ENCODE data around the gene NR3C2.

DNA sequence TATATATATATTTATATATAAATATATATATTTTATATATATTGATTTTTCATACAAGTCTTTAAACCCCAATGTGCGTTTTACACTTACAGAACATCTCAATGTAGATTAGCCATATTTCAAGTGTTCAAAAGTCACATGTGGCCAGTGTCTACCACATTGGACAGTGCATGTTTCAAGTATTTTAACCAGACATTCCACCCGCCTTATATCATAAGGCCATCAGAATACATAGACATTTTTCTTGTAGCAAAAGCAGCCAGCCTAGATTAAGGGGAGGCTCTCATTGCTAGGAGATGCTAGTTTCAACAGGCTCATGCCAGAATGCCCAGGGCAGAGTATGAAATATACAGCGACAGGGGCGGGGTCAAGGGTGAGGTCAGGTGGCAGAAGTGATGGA is 202.0 kb downstream of the NR3C2 start:
- no peak for TF ChIP-seq ZFP3 (CRISPR knock-in tag; IDR thresholded peaks at IDR 0.05)
- TF ChIP-seq, protein P1, sequence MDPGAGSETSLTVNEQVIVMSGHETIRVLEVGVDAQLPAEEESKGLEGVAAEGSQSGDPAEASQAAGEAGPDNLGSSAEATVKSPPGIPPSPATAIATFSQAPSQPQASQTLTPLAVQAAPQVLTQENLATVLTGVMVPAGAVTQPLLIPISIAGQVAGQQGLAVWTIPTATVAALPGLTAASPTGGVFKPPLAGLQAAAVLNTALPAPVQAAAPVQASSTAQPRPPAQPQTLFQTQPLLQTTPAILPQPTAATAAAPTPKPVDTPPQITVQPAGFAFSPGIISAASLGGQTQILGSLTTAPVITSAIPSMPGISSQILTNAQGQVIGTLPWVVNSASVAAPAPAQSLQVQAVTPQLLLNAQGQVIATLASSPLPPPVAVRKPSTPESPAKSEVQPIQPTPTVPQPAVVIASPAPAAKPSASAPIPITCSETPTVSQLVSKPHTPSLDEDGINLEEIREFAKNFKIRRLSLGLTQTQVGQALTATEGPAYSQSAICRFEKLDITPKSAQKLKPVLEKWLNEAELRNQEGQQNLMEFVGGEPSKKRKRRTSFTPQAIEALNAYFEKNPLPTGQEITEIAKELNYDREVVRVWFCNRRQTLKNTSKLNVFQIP (CRISPR knock-in tag; IDR thresholded peaks at IDR 0.05; ENCODE audit: borderline replicate concordance, low read depth): no peak
- TF ChIP-seq ZNF565 (CRISPR knock-in tag; conservative IDR thresholded peaks at IDR 0.05; ENCODE audit: low read depth): no peak
- TF ChIP-seq RARB (CRISPR knock-in tag; IDR thresholded peaks at IDR 0.05): no peak
- no peak for TF ChIP-seq TOX (CRISPR knock-in tag; IDR thresholded peaks at IDR 0.05; ENCODE audit: borderline replicate concordance)
- TF ChIP-seq, protein P2, sequence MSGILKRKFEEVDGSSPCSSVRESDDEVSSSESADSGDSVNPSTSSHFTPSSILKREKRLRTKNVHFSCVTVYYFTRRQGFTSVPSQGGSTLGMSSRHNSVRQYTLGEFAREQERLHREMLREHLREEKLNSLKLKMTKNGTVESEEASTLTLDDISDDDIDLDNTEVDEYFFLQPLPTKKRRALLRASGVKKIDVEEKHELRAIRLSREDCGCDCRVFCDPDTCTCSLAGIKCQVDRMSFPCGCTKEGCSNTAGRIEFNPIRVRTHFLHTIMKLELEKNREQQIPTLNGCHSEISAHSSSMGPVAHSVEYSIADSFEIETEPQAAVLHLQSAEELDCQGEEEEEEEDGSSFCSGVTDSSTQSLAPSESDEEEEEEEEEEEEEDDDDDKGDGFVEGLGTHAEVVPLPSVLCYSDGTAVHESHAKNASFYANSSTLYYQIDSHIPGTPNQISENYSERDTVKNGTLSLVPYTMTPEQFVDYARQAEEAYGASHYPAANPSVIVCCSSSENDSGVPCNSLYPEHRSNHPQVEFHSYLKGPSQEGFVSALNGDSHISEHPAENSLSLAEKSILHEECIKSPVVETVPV (CRISPR knock-in tag; IDR thresholded peaks at IDR 0.05): no peak
- TF ChIP-seq SNAI2 (CRISPR knock-in tag; IDR thresholded peaks at IDR 0.05): no peak
- no peak for TF ChIP-seq ARNTL (CRISPR knock-in tag; IDR thresholded peaks at IDR 0.05; ENCODE audit: borderline replicate concordance, low read depth)
- TF ChIP-seq, protein P3, sequence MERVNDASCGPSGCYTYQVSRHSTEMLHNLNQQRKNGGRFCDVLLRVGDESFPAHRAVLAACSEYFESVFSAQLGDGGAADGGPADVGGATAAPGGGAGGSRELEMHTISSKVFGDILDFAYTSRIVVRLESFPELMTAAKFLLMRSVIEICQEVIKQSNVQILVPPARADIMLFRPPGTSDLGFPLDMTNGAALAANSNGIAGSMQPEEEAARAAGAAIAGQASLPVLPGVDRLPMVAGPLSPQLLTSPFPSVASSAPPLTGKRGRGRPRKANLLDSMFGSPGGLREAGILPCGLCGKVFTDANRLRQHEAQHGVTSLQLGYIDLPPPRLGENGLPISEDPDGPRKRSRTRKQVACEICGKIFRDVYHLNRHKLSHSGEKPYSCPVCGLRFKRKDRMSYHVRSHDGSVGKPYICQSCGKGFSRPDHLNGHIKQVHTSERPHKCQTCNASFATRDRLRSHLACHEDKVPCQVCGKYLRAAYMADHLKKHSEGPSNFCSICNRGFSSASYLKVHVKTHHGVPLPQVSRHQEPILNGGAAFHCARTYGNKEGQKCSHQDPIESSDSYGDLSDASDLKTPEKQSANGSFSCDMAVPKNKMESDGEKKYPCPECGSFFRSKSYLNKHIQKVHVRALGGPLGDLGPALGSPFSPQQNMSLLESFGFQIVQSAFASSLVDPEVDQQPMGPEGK (CRISPR knock-in tag; IDR thresholded peaks at IDR 0.05; ENCODE audit: borderline replicate concordance): no peak
- TF ChIP-seq ZFP30 (CRISPR knock-in tag; IDR thresholded peaks at IDR 0.05): no peak
- no peak for TF ChIP-seq ZNF8 (CRISPR knock-in tag; IDR thresholded peaks at IDR 0.05)
- TF ChIP-seq BACH2 (CRISPR knock-in tag; IDR thresholded peaks at IDR 0.05; ENCODE audit: borderline replicate concordance): no peak
- no peak for TF ChIP-seq ISL1 (CRISPR knock-in tag; IDR thresholded peaks at IDR 0.05)
- no peak for TF ChIP-seq CSDC2 (CRISPR knock-in tag; IDR thresholded peaks at IDR 0.05)
